H7 (cell line): ENCODE measurements around the gene CIITA. TPM values are rescaled to one million over a fixed set of nuclear protein-coding genes. Genes with fewer than 3 reads are reported as not detected.
A peak's percentile ranks its signal among the peaks of the same experiment; 100 is the strongest.

Experiments used
- DNase-seq: peaks from one replicate; pipeline ENCODE4 v3.0.0; 2012
- H3K27me3 ChIP-seq: 2 replicates; pipeline ENCODE4 v1.6.0; 2011; ENCODE audit warnings: mild to moderate bottlenecking, low read length; ENCODE audit not compliant: control insufficient read depth, insufficient read depth
- H3K36me3 ChIP-seq: replicated peaks from 2 replicates; pipeline ENCODE4 v1.5.1; 2011; ENCODE audit warnings: low read length; ENCODE audit not compliant: control insufficient read depth, insufficient read depth
- H3K4me3 ChIP-seq: 2 replicates; pipeline ENCODE4 v1.5.1; 2011; ENCODE audit warnings: low read depth, mild to moderate bottlenecking, control low read depth, low read length, moderate library complexity; ENCODE audit not compliant: insufficient read depth
- total RNA-seq: library from RNA; depleted of rRNA; stranded (reverse); fragments of >200 nt; shearing (Covaris generic); gene quantifications from 2 replicates; pipeline ENCODE4 v1.2.3, GENCODE V29; 2014

Gene CIITA
- total RNA-seq, 1 experiment from 2014 or later, result not detected

- Histone ChIP-seq H3K4me3 (no peak overlapping the region), H3K36me3 (no peaks in the 10 kb centered on the region), H3K27me3 (no peaks in the 10 kb centered on the region)
- no peak for DNase-seq
Observed at GRCh38 chr16:10838621-10839278, 38.3 kb upstream of the CIITA start.

GRCh38 chr16:10839279-10839666 lies 37.7 kb upstream of the CIITA start:
- H3K36me3 ChIP-seq, result no peaks in the 10 kb centered on the region
- DNase-seq, result peak; percentile 52

GRCh38 chr16:10840703-10841102 lies 36.3 kb upstream of the CIITA start:
- H3K27me3 ChIP-seq, result no peaks in the 10 kb centered on the region
- H3K36me3 ChIP-seq, result no peaks in the 10 kb centered on the region
- DNase-seq, result peak; percentile 16
- H3K4me3 ChIP-seq, result no peak overlapping the region

More at GRCh38 chr16:10839279-10839666, 37.7 kb upstream of the CIITA start:
- no peaks in the 10 kb centered on the region for H3K27me3 ChIP-seq
- H3K4me3 ChIP-seq, result no peak overlapping the region

- Histone ChIP-seq H3K36me3 (no peaks in the 10 kb centered on the region), H3K27me3 (no peaks in the 10 kb centered on the region), H3K4me3 (no peak overlapping the region)
Observed at GRCh38 chr16:10846213-10846998, 30.6 kb upstream of the CIITA start.

GRCh38 chr16:10847176-10847575 lies 29.8 kb upstream of the CIITA start:
- Histone ChIP-seq H3K27me3 (no peaks in the 10 kb centered on the region), H3K36me3 (no peaks in the 10 kb centered on the region), H3K4me3 (no peak overlapping the region)
- DNase-seq, result no peak

More at GRCh38 chr16:10846213-10846998, 30.6 kb upstream of the CIITA start:
- no peak for DNase-seq

- no peak for DNase-seq
- H3K36me3 ChIP-seq, result no peaks in the 10 kb centered on the region
- H3K27me3 ChIP-seq, result no peaks in the 10 kb centered on the region
- H3K4me3 ChIP-seq, result no peak overlapping the region
Observed at GRCh38 chr16:10849736-10850477, 27.1 kb upstream of the CIITA start.

- H3K36me3 ChIP-seq, result no peaks in the 10 kb centered on the region
- H3K27me3 ChIP-seq, result no peaks in the 10 kb centered on the region
- no peak for DNase-seq
- no peak overlapping the region for H3K4me3 ChIP-seq
Observed at GRCh38 chr16:10850478-10850850, 26.5 kb upstream of the CIITA start.

- no peaks in the 10 kb centered on the region for H3K27me3 ChIP-seq
- peak; percentile 56 for DNase-seq
- no peak overlapping the region for H3K4me3 ChIP-seq
- no peaks in the 10 kb centered on the region for H3K36me3 ChIP-seq
Observed at GRCh38 chr16:10851512-10851911, 25.5 kb upstream of the CIITA start.

- DNase-seq, result no peak
- Histone ChIP-seq H3K4me3 (no peak overlapping the region), H3K36me3 (no peaks in the 10 kb centered on the region), H3K27me3 (no peaks in the 10 kb centered on the region)
Observed at GRCh38 chr16:10852286-10852685, 24.7 kb upstream of the CIITA start.

GRCh38 chr16:10852948-10853347 lies 24.1 kb upstream of the CIITA start:
- H3K36me3 ChIP-seq, result no peaks in the 10 kb centered on the region
- no peak overlapping the region for H3K4me3 ChIP-seq
- no peaks in the 10 kb centered on the region for H3K27me3 ChIP-seq
- no peak for DNase-seq

GRCh38 chr16:10856042-10856441 lies 21.0 kb upstream of the CIITA start:
- H3K27me3 ChIP-seq, result no peaks in the 10 kb centered on the region
- no peak for DNase-seq

GRCh38 chr16:10858203-10858602 lies 18.8 kb upstream of the CIITA start:
- Histone ChIP-seq H3K36me3 (no peaks in the 10 kb centered on the region), H3K27me3 (no peaks in the 10 kb centered on the region), H3K4me3 (no peak overlapping the region)
- DNase-seq, result no peak

More at GRCh38 chr16:10856042-10856441, 21.0 kb upstream of the CIITA start:
- Histone ChIP-seq H3K4me3 (no peak overlapping the region), H3K36me3 (no peaks in the 10 kb centered on the region)

- Histone ChIP-seq H3K36me3 (no peaks in the 10 kb centered on the region), H3K4me3 (no peak overlapping the region)
Observed at GRCh38 chr16:10859020-10859419, 18.0 kb upstream of the CIITA start.

GRCh38 chr16:10859658-10860057 lies 17.3 kb upstream of the CIITA start:
- Histone ChIP-seq H3K36me3 (no peaks in the 10 kb centered on the region), H3K4me3 (no peak overlapping the region), H3K27me3 (no peaks in the 10 kb centered on the region)
- DNase-seq, result no peak

More at GRCh38 chr16:10859020-10859419, 18.0 kb upstream of the CIITA start:
- no peak for DNase-seq
- no peaks in the 10 kb centered on the region for H3K27me3 ChIP-seq

GRCh38 chr16:10862438-10862837 lies 14.6 kb upstream of the CIITA start:
- Histone ChIP-seq H3K36me3 (no peaks in the 10 kb centered on the region), H3K27me3 (no peaks in the 10 kb centered on the region), H3K4me3 (no peak overlapping the region)
- DNase-seq, result no peak
